IMR-90 (cell line): Measurements from ENCODE around the gene ASH1L. TPM values are rescaled to one million over a fixed set of nuclear protein-coding genes. Genes with fewer than 3 reads are reported as not detected.

ENCODE experiments used
- ATAC-seq: fragments of 200-7000 bp; cut with Tn5 transposase; 2 replicates; pipeline ENCODE4 v1.9.1; 2020; ENCODE audit warnings: low read depth, mild to moderate bottlenecking, moderate library complexity
- BruUV-seq: library from RNA; stranded (reverse); fragments of 400-500 nt; replicated peaks from 2 replicates; lab custom pipeline; 2021; lab: Mats Ljungman, UMichigan
- CTCF ChIA-PET: fragments of 300-600 bp; formaldehyde crosslinking; extraction: SDS; loops from one replicate; lab custom pipeline; 2021; ENCODE audit warnings: antibody characterized with exemption; lab: Yijun Ruan, JAX
- POLR2A ChIA-PET: fragments of 300-600 bp; sonication (Branson Sonifier 250); formaldehyde crosslinking; loops from one replicate; lab custom pipeline; 2022; ENCODE audit warnings: antibody characterized with exemption; ENCODE audit not compliant: unreplicated experiment; lab: Charles Lee
- DNase-seq: peaks from one replicate; pipeline ENCODE4 v3.0.0; 2013
- H2AFZ ChIP-seq: replicated peaks from 2 replicates; pipeline ENCODE3; 2013; ENCODE audit warnings: low read length, mild to moderate bottlenecking; ENCODE audit not compliant: poor library complexity
- H2AK5ac ChIP-seq: 2 replicates; pipeline ENCODE4 v1.6.1; 2013; ENCODE audit warnings: low read depth, low read length, inconsistent platforms
- H2AK9ac ChIP-seq: replicated peaks from 2 replicates; pipeline ENCODE3; 2013; ENCODE audit warnings: mild to moderate bottlenecking, low read depth, low read length, moderate library complexity; ENCODE audit not compliant: poor library complexity
- H2BK120ac ChIP-seq: 2 replicates; pipeline ENCODE4 v1.6.1; 2013; ENCODE audit warnings: low read depth, low read length, inconsistent platforms
- H2BK15ac ChIP-seq: 3 replicates; pipeline ENCODE4 v1.6.1; 2013; ENCODE audit warnings: low read depth, low read length, inconsistent platforms
- H2BK20ac ChIP-seq: 2 replicates; pipeline ENCODE4 v1.6.1; 2013; ENCODE audit warnings: low read depth, mild to moderate bottlenecking, inconsistent platforms, low read length, moderate library complexity
- H2BK5ac ChIP-seq: 2 replicates; pipeline ENCODE4 v1.6.1; 2013; ENCODE audit warnings: mild to moderate bottlenecking, low read depth, low read length, inconsistent platforms; ENCODE audit not compliant: poor library complexity, severe bottlenecking
- H3K14ac ChIP-seq: replicated peaks from 2 replicates; pipeline ENCODE4 v1.6.1; 2013; ENCODE audit warnings: low read depth, low read length, inconsistent platforms
- H3K18ac ChIP-seq: 2 replicates; pipeline ENCODE4 v1.6.1; 2013; ENCODE audit warnings: low read depth, low read length, control low read depth
- H3K23ac ChIP-seq: 2 replicates; pipeline ENCODE4 v1.6.1; 2013; ENCODE audit warnings: low read depth, low read length, inconsistent platforms
- H3K27ac ChIP-seq: 2 replicates; pipeline ENCODE4 v1.5.1; 2013; ENCODE audit warnings: mild to moderate bottlenecking, control low read depth, low read length; ENCODE audit not compliant: insufficient read depth
- H3K27me3 ChIP-seq: 2 replicates; pipeline ENCODE4 v1.6.1; 2013; ENCODE audit warnings: low read length; ENCODE audit not compliant: control insufficient read depth, insufficient read depth
- H3K36me3 ChIP-seq: 2 replicates; pipeline ENCODE4 v1.6.1; 2013; ENCODE audit warnings: low read length, mixed read lengths; ENCODE audit not compliant: control insufficient read depth, insufficient read depth
- H3K4ac ChIP-seq: 2 replicates; pipeline ENCODE4 v1.6.1; 2013; ENCODE audit warnings: low read depth, low read length, inconsistent platforms
- H3K4me1 ChIP-seq: 2 replicates; pipeline ENCODE4 v1.6.1; 2013; ENCODE audit warnings: low read length, mixed read lengths; ENCODE audit not compliant: control insufficient read depth, insufficient read depth
- H3K4me2 ChIP-seq: 2 replicates; pipeline ENCODE4 v1.6.1; 2013; ENCODE audit warnings: low read depth, mild to moderate bottlenecking, control low read depth, low read length, moderate library complexity
- H3K4me3 ChIP-seq: 2 replicates; pipeline ENCODE4 v1.5.1; 2013; ENCODE audit warnings: low read depth, mild to moderate bottlenecking, control low read depth, low read length, moderate library complexity; ENCODE audit not compliant: insufficient read depth
- H3K56ac ChIP-seq: 2 replicates; pipeline ENCODE4 v1.6.1; 2013; ENCODE audit warnings: low read length, inconsistent platforms; ENCODE audit not compliant: insufficient read depth; ENCODE audit errors: extremely low read depth
- H3K79me1 ChIP-seq, 2 experiments: 2 replicates each; pipeline ENCODE4 v1.6.1; 2013; ENCODE audit warnings: low read length in 2 of 2, inconsistent platforms in 1 of 2, low read depth in 1 of 2
- H3K9ac ChIP-seq: 2 replicates; pipeline ENCODE4 v1.6.1; 2013; ENCODE audit warnings: low read depth, low read length, control low read depth
- H3K9me1 ChIP-seq: 2 replicates; pipeline ENCODE4 v1.6.1; 2013; ENCODE audit warnings: low read length, inconsistent platforms; ENCODE audit not compliant: insufficient read depth
- H3K9me3 ChIP-seq: 2 replicates; pipeline ENCODE4 v1.6.1; 2013; ENCODE audit warnings: low read length; ENCODE audit not compliant: control insufficient read depth, insufficient read depth
- H4K20me1 ChIP-seq: 2 replicates; pipeline ENCODE4 v1.6.1; 2013; ENCODE audit warnings: low read length, inconsistent platforms; ENCODE audit not compliant: insufficient read depth
- H4K5ac ChIP-seq: 2 replicates; pipeline ENCODE4 v1.6.1; 2013; ENCODE audit warnings: mild to moderate bottlenecking, low read depth, low read length, control low read depth
- H4K8ac ChIP-seq, 2 experiments: 2 replicates each; pipeline ENCODE4 v1.6.1; 2013; ENCODE audit warnings: low read depth in 2 of 2, low read length in 2 of 2, control low read depth in 1 of 2, inconsistent platforms in 1 of 2
- H4K91ac ChIP-seq: 2 replicates; pipeline ENCODE4 v1.6.1; 2013; ENCODE audit warnings: low read depth, low read length, inconsistent platforms; ENCODE audit not compliant: insufficient read depth
- MAZ ChIP-seq: IDR thresholded peaks from 2 replicates; pipeline ENCODE4 v1.6.1; 2012; ENCODE audit warnings: low read depth, mild to moderate bottlenecking, low read length, improper control_type of control experiment, moderate library complexity, borderline replicate concordance
- NFE2L2 ChIP-seq: fragments of 150-350 bp; IDR thresholded peaks from 2 replicates; pipeline ENCODE4 v1.6.1; 2016; ENCODE audit warnings: low read depth, mild to moderate bottlenecking, low read length
- POLR2A ChIP-seq: IDR thresholded peaks from 2 replicates; pipeline ENCODE4 v1.6.1; 2012; ENCODE audit warnings: mild to moderate bottlenecking, low read depth, low read length
- RAD21 ChIP-seq: IDR thresholded peaks from 2 replicates; pipeline ENCODE4 v1.6.1; 2012; ENCODE audit warnings: low read length, improper control_type of control experiment
- RCOR1 ChIP-seq: IDR thresholded peaks from 2 replicates; pipeline ENCODE4 v1.6.1; 2012; ENCODE audit warnings: mild to moderate bottlenecking, low read length, improper control_type of control experiment; ENCODE audit not compliant: insufficient replicate concordance
- WGBS, 2 experiments: methylation state at CpG; one replicate each; pipeline versions ENCODE4 v1.1.5 to v1.1.7; 2013; ENCODE audit warnings: missing lambda C conversion rate in 2 of 2; ENCODE audit not compliant: insufficient read length in 1 of 2; ENCODE audit errors: extremely low coverage in 2 of 2; 5-methylcytosine and 5-hydroxymethylcytosine counted together
- dilution Hi-C: fragments of 300-500 bp; cut with HindIII; formaldehyde crosslinking; loops from one replicate; pipeline ENCODE4 v1.14.3; 2018; ENCODE audit warnings: low sequenced_read_pairs; ENCODE audit not compliant: unreplicated experiment
- in situ Hi-C: fragments of 300-500 bp; cut with MboI; formaldehyde crosslinking; loops from 3 replicates; pipeline ENCODE4 v1.14.3; 2019; ENCODE audit warnings: low sequenced_read_pairs, inconsistent platforms, mixed read lengths
- intact Hi-C: fragments of 100-400 bp; cut with micrococcal nuclease; formaldehyde crosslinking; loops from 2 replicates; pipeline ENCODE4 v1.10.0; 2022
- microRNA-seq, 2 experiments: library from miRNA; stranded (forward) in 1 of 2; unstranded in 1 of 2; fragments of 10-50 nt in 1 of 2; fragments of <30 nt in 1 of 2; gene quantifications in 1 of 2; microRNA quantifications in 1 of 2; one replicate each; pipeline versions ENCODE3 to v1.1.0; 2013 to 2020; ENCODE audit not compliant: insufficient read depth in 1 of 2, insufficient read length in 1 of 2, unreplicated experiment in 1 of 2
- polyA plus RNA-seq, 3 experiments: library from polyadenylated mRNA; depleted of rRNA; stranded (reverse); fragments of >200 nt; gene quantifications; 2 replicates each; pipeline ENCODE4 v1.2.3, GENCODE V29; 2012; ENCODE audit warnings: low replicate concordance in 1 of 3
- small RNA-seq, 5 experiments: library from RNA; depleted of rRNA; stranded (forward); fragments of <200 nt; gene quantifications; one replicate each; pipeline ENCODE3, GENCODE V24; 2012
- total RNA-seq: library from RNA; depleted of rRNA; stranded (reverse); fragments of >200 nt; gene quantifications from 2 replicates; pipeline ENCODE4 v1.2.3, GENCODE V29; 2012; rRNA removed

The ASH1L gene
- total and polyA plus RNA-seq, 2 of the 4 experiments (the other 2 are of a cell fraction), result 13.7 to 18.5 TPM

DNA sequence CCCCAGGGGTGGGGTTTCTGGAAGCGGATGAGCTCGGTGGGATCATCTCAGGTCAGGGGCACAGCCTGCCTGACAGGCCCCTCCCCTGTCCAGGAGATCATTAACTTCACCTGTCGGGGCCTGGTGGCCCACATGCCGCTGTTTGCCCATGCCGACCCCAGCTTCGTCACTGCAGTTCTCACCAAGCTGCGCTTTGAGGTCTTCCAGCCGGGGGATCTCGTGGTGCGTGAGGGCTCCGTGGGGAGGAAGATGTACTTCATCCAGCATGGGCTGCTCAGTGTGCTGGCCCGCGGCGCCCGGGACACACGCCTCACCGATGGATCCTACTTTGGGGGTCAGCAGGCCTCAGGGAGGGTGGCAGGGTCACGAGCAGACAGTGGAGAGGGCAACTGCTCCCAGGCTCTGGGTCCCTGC lies 277.0 kb downstream of the ASH1L start:
- Histone ChIP-seq H2AK9ac (no peak overlapping the region), H3K27me3 (peaks cover 3% of the 10 kb centered on the region), H3K36me3 (no peaks in the 10 kb centered on the region), H4K20me1 (no peaks in the 10 kb centered on the region), H3K9ac (no peak overlapping the region), H3K4me2 (no peak overlapping the region), H3K79me1 (no peaks in the 10 kb centered on the region), H4K5ac (no peak overlapping the region), H3K23ac (no peak overlapping the region), H3K14ac (no peak overlapping the region), H2BK120ac (no peak overlapping the region), H2BK15ac (no peak overlapping the region), H3K56ac (no peak overlapping the region), H2AK5ac (no peak overlapping the region), H3K4me3 (no peak overlapping the region), H4K91ac (no peak overlapping the region), H2BK5ac (no peak overlapping the region), H3K4me1 (no peaks in the 10 kb centered on the region), H3K9me1 (peaks cover 3% of the 10 kb centered on the region; the same call in 1 of the 2 replicates), H3K18ac (no peak overlapping the region), H3K4ac (no peak overlapping the region), H3K27ac (no peak overlapping the region), H3K9me3 (no peaks in the 10 kb centered on the region), H2BK20ac (no peak overlapping the region), H4K8ac (no peak overlapping the region), H2AFZ (no peak overlapping the region)
- TF ChIP-seq NFE2L2 (no peak), RAD21 (no peak), MAZ (no peak), RCOR1 (no peak), POLR2A (no peak)
- WGBS, 2 experiments, result 91% methylated on average over 8 of the region's 18 CpGs; no CpG with 5 or more reads in 1 of the 2 experiments
- ATAC-seq (no peak), DNase-seq (no peak)
- intact Hi-C loops (no loop called here), dilution Hi-C loops (no loop called here), in situ Hi-C loops (no loop called here)
- ChIA-PET POLR2A (no interaction called here), CTCF (no interaction called here)
- BruUV-seq, result no TSS peak

Small RNAs within 50 kb of the gene (microRNA-seq; reads per million reads assigned to microRNA genes)
- gene AL353807.4 (ENCODE audit: insufficient read depth, insufficient read length) (not detected), gene MIR555 (ENCODE audit: unreplicated experiment) (not detected), gene RNU6-106P (ENCODE audit: insufficient read depth, insufficient read length) (not detected), gene RNU6-1297P (ENCODE audit: insufficient read depth, insufficient read length) (not detected)

Small RNAs within 50 kb of the gene (small RNA-seq; reads per million reads assigned to genes)
- gene AL353807.4 (0 reads per million in 5 experiments), gene RNU6-106P (0 to 0.11 (median 0) reads per million in 5 experiments), gene RNU6-1297P (0 reads per million in 5 experiments)

Other genes starting within 250 kb of the ASH1L start
- gene RUSC1, start 241.9 kb downstream of the ASH1L start, total RNA-seq, result 4.1 and 4.2 TPM in 2 replicates
- gene RUSC1, start 241.9 kb downstream of the ASH1L start, polyA plus RNA-seq (2012; rRNA removed), result 31.4 and 32.7 TPM in 2 replicates
- 19.2 and 21.7 TPM in 2 replicates for gene MSTO1, start 47.4 kb upstream of the ASH1L start, total RNA-seq
- 34.1 and 38.3 TPM in 2 replicates for gene MSTO1, start 47.4 kb upstream of the ASH1L start, polyA plus RNA-seq (2012; rRNA removed)
- 26.4 and 31.5 TPM in 2 replicates for gene YY1AP1, start 126.0 kb upstream of the ASH1L start, total RNA-seq
- gene YY1AP1, start 126.0 kb upstream of the ASH1L start, polyA plus RNA-seq (2012; rRNA removed), result 52.6 and 54.9 TPM in 2 replicates
- gene DAP3, start 126.3 kb upstream of the ASH1L start, total RNA-seq, result 37.2 and 48.6 TPM in 2 replicates
- gene DAP3, start 126.3 kb upstream of the ASH1L start, polyA plus RNA-seq (2012; rRNA removed), result 126 TPM in 2 replicates